ENCODE data around the gene RIMBP2. TPM values are rescaled to one million over a fixed set of nuclear protein-coding genes. Genes with fewer than 3 reads are reported as not detected.

RIMBP2 gene
- total RNA-seq, 3 donors from 2014 or later: 2.3 to 5.9 (median 5.4) TPM

GRCh38 chr12:130574402-130574801 lies 141.7 kb downstream of the RIMBP2 start:
- ATAC-seq: no peak
- TF ChIP-seq, protein P1, sequence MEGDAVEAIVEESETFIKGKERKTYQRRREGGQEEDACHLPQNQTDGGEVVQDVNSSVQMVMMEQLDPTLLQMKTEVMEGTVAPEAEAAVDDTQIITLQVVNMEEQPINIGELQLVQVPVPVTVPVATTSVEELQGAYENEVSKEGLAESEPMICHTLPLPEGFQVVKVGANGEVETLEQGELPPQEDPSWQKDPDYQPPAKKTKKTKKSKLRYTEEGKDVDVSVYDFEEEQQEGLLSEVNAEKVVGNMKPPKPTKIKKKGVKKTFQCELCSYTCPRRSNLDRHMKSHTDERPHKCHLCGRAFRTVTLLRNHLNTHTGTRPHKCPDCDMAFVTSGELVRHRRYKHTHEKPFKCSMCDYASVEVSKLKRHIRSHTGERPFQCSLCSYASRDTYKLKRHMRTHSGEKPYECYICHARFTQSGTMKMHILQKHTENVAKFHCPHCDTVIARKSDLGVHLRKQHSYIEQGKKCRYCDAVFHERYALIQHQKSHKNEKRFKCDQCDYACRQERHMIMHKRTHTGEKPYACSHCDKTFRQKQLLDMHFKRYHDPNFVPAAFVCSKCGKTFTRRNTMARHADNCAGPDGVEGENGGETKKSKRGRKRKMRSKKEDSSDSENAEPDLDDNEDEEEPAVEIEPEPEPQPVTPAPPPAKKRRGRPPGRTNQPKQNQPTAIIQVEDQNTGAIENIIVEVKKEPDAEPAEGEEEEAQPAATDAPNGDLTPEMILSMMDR (IDR thresholded peaks at IDR 0.05): no peak
- intact Hi-C loops (cut with DNase I, micrococcal nuclease): no loop called here
- Histone ChIP-seq H3K4me3 (no peak overlapping the region), H3K9me3 (no peaks in the 10 kb centered on the region), H3K4me1 (ENCODE audit: low read depth) (no peaks in the 10 kb centered on the region), H3K36me3 (ENCODE audit: low read depth) (no peaks in the 10 kb centered on the region)
- DNase-seq: no peak

- DNase-seq (no peak), ATAC-seq (no peak)
- Histone ChIP-seq H3K9me3 (no peaks in the 10 kb centered on the region), H3K4me1 (ENCODE audit: low read depth) (no peaks in the 10 kb centered on the region), H3K4me3 (no peak overlapping the region), H3K36me3 (ENCODE audit: low read depth) (no peaks in the 10 kb centered on the region)
- intact Hi-C loops (cut with DNase I, micrococcal nuclease): no loop called here
- TF ChIP-seq, protein P1 (IDR thresholded peaks at IDR 0.05): no peak
These were observed 142.3 kb downstream of the RIMBP2 start for GRCh38 chr12:130573766-130574165.

DNA sequence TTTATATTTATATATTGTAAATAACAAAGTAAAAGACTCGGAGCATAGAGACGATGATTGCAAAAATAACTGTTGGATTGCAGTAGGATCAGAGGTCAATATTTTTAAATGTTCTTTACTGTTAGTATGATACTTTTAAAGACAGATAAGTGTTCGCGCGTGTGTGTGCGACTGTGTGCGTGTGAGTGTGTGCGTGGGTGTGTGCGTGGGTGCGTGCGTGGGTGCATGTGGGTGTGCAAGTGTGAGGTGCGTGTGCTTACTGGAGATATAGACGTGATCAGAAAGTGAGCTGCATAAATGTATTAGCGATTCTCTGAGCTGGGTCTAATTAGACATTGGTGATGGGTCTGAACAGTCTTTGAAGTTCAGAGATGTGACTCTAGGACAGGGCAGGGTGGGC lies 142.9 kb downstream of the RIMBP2 start:
- Histone ChIP-seq H3K4me1 (ENCODE audit: low read depth) (no peaks in the 10 kb centered on the region), H3K9me3 (no peaks in the 10 kb centered on the region), H3K36me3 (ENCODE audit: low read depth) (no peaks in the 10 kb centered on the region), H3K4me3 (no peak overlapping the region)
- TF ChIP-seq, protein P1 (IDR thresholded peaks at IDR 0.05): no peak
- intact Hi-C loops (cut with DNase I, micrococcal nuclease): no loop called here
- ATAC-seq (no peak), DNase-seq (no peak)

DNA sequence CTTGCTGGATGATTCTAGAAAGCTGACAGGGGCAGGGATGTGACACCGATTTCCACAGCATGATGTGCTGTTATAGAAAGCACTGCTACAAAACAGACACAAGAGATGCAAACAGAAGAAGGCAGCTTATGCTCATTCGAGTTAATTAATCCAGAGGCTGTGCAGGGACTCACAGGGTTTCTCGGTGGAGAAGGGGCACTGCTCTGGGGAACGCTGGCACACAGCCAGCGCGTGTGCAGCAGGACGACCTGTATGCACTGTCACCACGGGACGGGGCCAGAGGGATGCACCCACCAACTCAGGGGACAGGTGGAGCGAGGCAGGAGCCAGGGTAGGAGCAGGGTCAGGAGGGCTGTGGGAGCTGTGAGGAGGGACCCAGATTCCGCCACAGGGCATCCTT lies 143.5 kb downstream of the RIMBP2 start:
- H3K9me3 ChIP-seq: no peaks in the 10 kb centered on the region
- TF ChIP-seq, protein P1 (IDR thresholded peaks at IDR 0.05): no peak
- H3K36me3 ChIP-seq (ENCODE audit: low read depth): no peaks in the 10 kb centered on the region
- intact Hi-C loops (cut with DNase I, micrococcal nuclease): no loop called here
- DNase-seq (no peak), ATAC-seq (no peak)
- no peaks in the 10 kb centered on the region for H3K4me1 ChIP-seq (ENCODE audit: low read depth)
- H3K4me3 ChIP-seq: no peak overlapping the region

DNA sequence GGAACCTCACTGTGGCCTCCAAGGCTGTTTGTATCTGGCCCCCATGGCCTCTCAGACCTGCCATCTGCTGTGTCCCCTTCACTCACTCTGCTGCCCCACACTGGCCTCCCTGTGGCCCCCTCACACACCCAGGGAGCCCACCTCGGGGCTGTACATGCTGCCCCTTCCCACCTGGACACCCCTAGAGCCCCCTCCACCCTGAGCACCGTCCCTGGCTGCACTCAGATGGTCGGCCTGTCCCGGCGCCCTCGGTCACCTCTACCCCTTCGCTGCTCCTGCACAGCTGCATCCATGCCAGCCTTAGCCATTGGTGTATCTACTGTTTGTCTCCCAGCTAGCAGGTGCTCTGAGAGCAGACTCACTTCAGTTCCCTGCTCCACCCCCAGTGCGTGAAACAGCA lies 144.4 kb downstream of the RIMBP2 start:
- intact Hi-C loops (cut with DNase I, micrococcal nuclease): no loop called here
- DNase-seq (no peak), ATAC-seq (no peak)
- H3K36me3 ChIP-seq (ENCODE audit: low read depth): no peaks in the 10 kb centered on the region
- H3K4me1 ChIP-seq (ENCODE audit: low read depth): no peaks in the 10 kb centered on the region
- H3K9me3 ChIP-seq: peaks cover 2% of the 10 kb centered on the region
- no peak overlapping the region for H3K4me3 ChIP-seq
- TF ChIP-seq, protein P1 (IDR thresholded peaks at IDR 0.05): no peak

GRCh38 chr12:130571089-130571488 lies 145.0 kb downstream of the RIMBP2 start:
- H3K36me3 ChIP-seq (ENCODE audit: low read depth): no peaks in the 10 kb centered on the region
- no peaks in the 10 kb centered on the region for H3K4me1 ChIP-seq (ENCODE audit: low read depth)
- no peak for ATAC-seq
- no peak for DNase-seq
- TF ChIP-seq, protein P1 (IDR thresholded peaks at IDR 0.05): no peak
- H3K4me3 ChIP-seq: no peak overlapping the region
- intact Hi-C loops (cut with DNase I, micrococcal nuclease): no loop called here
- H3K9me3 ChIP-seq: peaks cover 7% of the 10 kb centered on the region

All from mucosa of descending colon (tissue), 3 donors.